ENCODE measurements around the gene CEP126.
A peak's percentile ranks its signal among the peaks of the same experiment; 100 is the strongest.
"Not testable (repeated sequence)": the region's sequence is repeated elsewhere in the genome, so short reads cannot be mapped to it uniquely, and the experiment has no call there.

CEP126 gene

DNA sequence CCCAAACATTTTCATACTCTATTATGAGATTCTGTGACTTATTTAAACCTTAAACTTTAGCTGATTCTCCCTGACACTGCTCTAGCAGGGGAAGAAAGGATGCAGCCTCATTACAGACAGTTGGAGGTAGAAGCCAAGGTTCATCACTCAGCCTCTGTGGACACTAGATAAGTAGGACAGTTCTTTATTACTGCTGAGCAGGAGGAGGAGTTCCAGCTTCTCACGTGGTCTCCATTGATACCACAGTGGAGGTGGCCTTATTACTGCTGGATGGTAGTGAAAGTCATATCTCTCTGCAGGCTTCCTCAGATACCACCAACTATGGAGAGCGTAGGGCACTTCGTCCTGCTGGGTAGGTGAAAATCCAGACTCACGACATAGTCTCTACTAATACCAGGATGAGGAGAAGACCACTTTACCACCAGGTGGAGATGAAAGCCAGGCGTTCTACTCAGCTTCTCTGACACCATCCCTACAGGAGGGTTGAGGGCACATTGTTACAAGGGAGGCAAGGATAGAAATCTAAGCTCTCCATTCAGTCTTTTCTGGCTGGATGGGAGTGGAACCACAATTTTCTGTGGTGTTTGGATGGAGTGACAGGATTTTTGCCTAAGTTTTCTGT lies 14.6 kb downstream of the CEP126 start:
- DNase-seq = no peak

DNA sequence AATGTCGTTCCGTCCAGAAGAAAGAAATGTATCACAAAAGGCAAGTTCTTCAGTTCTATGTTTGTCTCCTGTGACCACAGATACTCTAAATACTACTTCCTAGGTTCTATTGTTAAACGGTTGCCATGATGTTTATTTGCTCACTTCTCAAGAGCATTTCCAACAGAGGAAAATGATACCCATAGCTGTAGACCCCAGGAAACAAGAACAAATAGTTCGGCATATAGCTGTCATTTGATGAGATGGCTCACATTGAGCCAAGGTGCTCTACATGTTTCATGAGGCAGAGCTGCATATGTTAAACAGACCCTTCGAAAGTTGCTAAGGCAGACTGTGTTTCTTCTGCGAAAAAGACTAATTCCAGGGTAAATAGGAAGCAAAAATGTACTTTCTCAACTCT lies 16.9 kb downstream of the CEP126 start:
- DNase-seq = no peak

GRCh38 chr11:101940901-101941520 lies 26.2 kb downstream of the CEP126 start:
- no peak for DNase-seq

DNA sequence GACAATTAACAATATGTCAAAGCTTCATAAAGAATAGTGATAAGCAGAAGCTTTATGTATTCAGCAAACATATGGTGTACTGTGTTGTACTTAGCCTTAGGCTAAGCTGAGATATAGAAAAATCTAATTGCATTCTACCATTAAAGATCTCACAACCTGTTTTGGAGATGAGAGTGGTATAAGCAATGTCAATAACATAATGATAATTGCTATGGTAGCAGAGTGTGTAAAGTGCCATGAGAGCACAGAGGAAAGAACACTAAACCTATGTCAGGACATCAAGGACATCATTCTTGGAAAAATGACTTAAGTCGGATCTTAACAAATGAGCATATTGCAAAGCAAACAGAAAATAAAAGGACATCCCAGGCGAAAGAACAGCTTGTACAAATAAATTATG lies 30.1 kb downstream of the CEP126 start:
- no peak for DNase-seq

DNA sequence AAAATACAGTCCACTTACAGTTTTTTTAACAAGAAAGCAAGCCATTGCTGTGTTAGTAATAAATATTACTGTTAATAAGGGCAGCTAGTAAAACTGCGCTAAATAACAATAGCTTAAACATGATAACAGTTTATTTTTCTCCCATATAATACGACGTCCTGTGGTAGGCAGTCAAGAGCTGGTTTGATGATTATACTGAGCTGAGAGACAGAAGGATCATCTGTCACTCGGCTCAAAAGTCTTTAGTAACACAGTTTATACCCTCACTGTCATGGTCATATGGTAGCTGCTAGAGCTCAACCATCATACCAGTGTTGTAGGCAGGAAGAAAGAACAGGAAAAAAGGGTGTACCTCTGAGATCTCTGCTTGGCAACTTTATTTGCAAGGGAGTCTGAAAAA lies 30.6 kb downstream of the CEP126 start:
- DNase-seq = no peak

- DNase-seq = no peak
These were observed 34.9 kb downstream of the CEP126 start for GRCh38 chr11:101949680-101950220.

DNA sequence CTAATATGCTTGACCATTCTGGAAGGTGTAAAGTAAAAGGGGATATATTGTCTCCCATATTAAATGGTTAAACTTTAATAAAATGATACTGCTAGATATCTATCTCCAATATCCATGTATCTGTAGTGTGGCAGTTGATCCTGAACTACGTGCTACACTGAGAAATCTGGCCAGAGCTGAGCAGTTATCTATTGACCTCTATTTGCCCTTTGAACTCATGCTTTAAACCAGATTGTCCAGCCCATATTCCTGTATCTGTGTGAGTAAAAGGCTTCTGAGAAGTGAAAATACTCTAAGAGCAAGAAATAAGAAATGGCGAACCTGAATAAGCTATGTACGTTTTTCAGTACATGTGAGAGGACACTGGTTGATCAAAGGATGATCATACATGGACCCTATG lies 40.5 kb downstream of the CEP126 start:
- no peak for DNase-seq

DNA sequence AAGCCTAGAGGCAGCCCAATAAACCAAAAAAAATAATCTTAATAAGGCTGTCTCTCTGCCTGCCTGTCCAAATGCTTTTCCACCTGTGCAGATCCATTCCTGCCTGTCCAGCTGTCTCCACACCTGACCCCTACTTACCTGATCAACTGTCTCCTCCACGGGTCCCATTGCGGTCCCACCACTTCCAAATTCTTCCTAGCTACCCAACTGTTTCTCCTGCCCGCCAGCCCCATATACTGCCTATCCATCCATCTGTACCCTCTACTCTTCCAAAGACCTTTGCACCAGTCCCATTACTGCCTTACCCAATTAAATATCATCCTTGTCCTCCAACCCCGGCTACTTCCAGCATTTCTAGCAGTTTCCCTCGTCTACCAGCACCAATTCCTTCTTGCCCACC lies 40.9 kb downstream of the CEP126 start:
- DNase-seq = no peak

DNA sequence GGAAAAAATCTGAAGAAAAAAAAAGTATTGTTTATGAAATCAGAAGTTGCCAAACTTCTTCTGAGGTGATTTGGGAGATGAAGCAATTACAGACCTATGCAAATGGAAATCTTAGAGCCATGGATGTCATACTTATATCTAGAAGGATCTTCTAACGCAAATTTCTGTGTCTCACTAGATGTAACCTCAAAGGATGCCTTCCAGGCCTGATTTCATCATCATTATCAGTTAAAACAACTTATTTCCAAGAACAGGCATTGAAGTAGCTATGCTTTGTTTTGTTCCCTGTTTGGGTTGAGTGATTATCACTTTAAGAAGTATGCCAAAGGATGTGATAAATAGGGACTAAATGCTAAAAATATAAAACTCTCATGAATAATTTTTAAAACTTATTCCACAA lies 45.4 kb downstream of the CEP126 start:
- DNase-seq = no peak

DNA sequence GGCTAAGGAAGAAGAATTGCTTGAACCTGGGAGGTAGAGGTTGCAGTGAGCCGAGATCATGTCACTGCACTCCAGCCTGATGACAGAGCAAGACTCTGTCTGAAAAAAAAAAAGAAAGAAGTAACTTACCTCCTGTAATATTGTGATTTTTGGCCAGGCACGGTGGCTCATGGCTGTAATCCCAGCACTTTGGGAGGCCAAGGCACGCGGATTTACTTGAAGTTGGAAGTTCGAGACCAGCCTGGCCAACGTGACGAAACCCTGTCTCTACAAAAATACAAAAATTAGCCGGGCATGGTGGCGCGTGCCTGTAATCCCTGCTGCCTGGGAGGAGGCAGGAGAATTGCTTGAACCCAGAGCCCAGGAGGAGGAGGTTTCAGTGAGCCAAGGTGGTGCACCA lies 49.4 kb downstream of the CEP126 start:
- not testable (repeated sequence) for DNase-seq

DNA sequence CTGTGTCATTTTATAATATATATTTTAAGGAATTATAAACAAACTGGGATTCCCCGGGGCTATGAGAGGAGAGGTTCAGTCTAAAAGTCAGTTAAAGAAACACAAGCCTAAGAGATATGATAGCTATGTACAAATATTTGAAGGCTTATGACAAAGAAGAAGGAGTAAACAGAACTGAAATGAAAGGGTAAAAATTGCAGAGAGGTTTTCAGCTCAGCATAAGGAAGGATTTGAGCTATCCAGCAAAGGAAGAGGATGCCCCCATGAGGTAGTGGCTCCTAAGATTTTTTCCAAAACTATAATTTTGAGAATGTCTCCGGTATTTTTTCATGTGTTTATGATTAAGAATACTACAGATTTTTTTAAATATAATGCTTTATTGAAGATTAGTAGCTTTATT lies 59.4 kb downstream of the CEP126 start:
- DNase-seq = no peak

DNA sequence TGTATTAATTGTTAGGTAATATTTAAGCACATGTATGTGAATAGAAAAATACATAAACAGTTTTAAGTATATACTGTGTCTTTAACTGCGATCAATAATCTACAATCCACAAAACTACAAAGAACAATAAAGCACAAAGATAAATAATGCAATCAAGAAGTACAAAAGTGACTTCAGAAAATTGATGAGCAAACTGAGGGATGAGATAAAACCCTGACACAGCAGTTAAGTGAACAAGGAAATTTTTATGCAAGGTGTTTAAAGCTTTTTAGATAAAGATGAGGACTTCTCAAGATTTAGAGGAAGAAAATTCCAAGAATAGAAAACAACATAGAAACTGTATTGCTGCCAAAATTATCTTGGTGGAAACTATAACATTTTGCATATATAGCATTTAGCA lies 60.0 kb downstream of the CEP126 start:
- no peak for DNase-seq

- DNase-seq = no peak
These were observed 60.9 kb downstream of the CEP126 start for GRCh38 chr11:101975734-101976133.

DNA sequence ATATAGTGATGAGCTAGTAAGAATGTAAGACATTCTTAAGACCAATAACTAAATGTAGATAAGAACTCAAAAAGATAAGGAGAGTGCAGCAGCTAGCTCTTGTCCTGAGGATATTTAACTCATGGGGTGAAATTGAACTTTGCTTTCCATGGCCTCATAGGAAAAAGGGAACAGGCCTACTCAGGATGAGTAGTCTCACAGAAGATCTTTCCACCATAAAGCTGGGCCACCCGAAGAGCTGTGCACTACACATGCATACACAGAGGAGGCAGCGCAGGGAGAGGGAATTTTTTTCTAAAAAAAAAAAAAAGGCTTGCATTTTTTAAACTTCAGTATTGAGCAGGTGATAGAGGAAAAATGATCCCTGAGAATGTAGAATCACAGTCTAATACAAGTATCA lies 72.6 kb downstream of the CEP126 start:
- DNase-seq = no peak

GRCh38 chr11:101993172-101993571 lies 78.4 kb downstream of the CEP126 start:
- no peak for DNase-seq

GRCh38 chr11:101994052-101994469 lies 79.3 kb downstream of the CEP126 start:
- DNase-seq = not testable (repeated sequence)

- no peak for DNase-seq
These were observed 81.3 kb downstream of the CEP126 start for GRCh38 chr11:101996111-101996510.

DNA sequence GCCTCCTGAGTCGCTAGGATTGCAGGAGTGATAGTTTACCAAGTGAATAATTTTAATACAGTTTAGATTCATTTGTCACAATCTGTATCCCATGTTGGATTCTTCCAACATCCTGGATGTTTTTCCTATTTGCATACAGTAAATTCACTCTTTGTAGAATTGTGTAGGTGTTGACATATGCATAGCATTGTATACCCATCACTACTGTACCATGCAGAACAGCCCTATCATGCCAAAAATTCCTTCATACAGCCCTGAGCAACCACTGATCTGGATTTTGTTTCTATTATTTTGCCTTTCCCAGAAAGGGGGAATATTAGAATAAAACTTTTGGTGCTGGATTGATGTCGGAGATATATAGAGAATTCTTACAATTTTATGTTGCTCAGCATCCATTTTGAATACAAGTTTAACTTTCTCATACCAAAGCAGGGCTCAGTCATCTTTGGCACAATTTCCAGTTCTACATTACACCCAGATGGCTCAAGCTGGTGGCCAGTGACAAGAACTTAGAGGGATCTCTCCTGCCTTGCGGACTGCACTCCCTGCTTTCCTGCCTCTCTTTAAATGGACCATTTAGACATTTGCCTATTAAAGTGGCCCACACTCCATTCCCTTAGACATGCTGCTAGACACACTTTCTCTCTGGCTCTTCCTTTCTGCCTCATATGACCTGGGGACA lies 87.0 kb downstream of the CEP126 start:
- no peak for DNase-seq

- no peak for DNase-seq
These were observed 89.4 kb downstream of the CEP126 start for GRCh38 chr11:102004220-102004619.

GRCh38 chr11:102005306-102005705 lies 90.5 kb downstream of the CEP126 start:
- no peak for DNase-seq

GRCh38 chr11:102006835-102007566 lies 92.2 kb downstream of the CEP126 start:
- no peak for DNase-seq

GRCh38 chr11:102007567-102008437 lies 93.0 kb downstream of the CEP126 start:
- peak; percentile 25 for DNase-seq
